Stomach (tissue), 9 donors: ENCODE data around the gene CEP85L. TPM values are rescaled to one million over a fixed set of nuclear protein-coding genes. Genes with fewer than 3 reads are reported as not detected.

Experiments
- DNase-seq, 2 donors: peaks; one replicate each; pipeline versions ENCODE4 v3.0.0 to v3.0.0-alpha.2; 2013 to 2019
- H3K27ac ChIP-seq, 5 donors: fragments of 200-600 bp in 4 of 5; sonication (generic) in 4 of 5; one replicate each; pipeline ENCODE4 v1.5.1; 2013 to 2019; ENCODE audit warnings: mild to moderate bottlenecking in 1 of 5, moderate library complexity in 1 of 5
- H3K27me3 ChIP-seq, 3 donors: fragments of 200-600 bp; sonication (generic); one replicate each; pipeline ENCODE4 v1.5.1; 2017 to 2019; ENCODE audit warnings: mixed run types in 1 of 3
- H3K36me3 ChIP-seq, 4 donors: fragments of 200-600 bp; sonication (generic); 1 replicate in 3 of 4; 2 replicates in 1 of 4; pipeline ENCODE4 v1.5.1; 2016 to 2019
- H3K4me1 ChIP-seq, 4 donors: fragments of 200-600 bp; sonication (generic); one replicate each; pipeline ENCODE4 v1.5.1; 2016 to 2019
- H3K4me3 ChIP-seq, 4 donors: fragments of 200-600 bp; sonication (generic) in 3 of 4; one replicate each; pipeline ENCODE4 v1.5.1; 2016 to 2019; ENCODE audit warnings: mild to moderate bottlenecking in 1 of 4
- H3K9me3 ChIP-seq, 4 donors: fragments of 200-600 bp; sonication (generic); one replicate each; pipeline ENCODE4 v1.5.1; 2016 to 2019
- EP300 ChIP-seq: sonication (generic); formaldehyde crosslinking; IDR thresholded peaks from one replicate; pipeline ENCODE4 v1.6.1; 2017; ENCODE audit warnings: antibody characterized with exemption
- POLR2A ChIP-seq, 4 donors: fragments of 450-650 bp; IDR thresholded peaks; one replicate each; pipeline ENCODE4 v1.6.1; 2016; ENCODE audit warnings: antibody characterized with exemption in 4 of 4, control low read depth in 2 of 4, mild to moderate bottlenecking in 1 of 4, moderate library complexity in 1 of 4
- POLR2AphosphoS5 ChIP-seq, 3 donors: sonication (generic); formaldehyde crosslinking; IDR thresholded peaks; one replicate each; pipeline ENCODE4 v1.6.1; 2016; ENCODE audit warnings: antibody characterized with exemption in 3 of 3
- WGBS, 5 donors: extraction: QIAGEN DNeasy Blood & Tissue Kit in 3 of 5; methylation state at CpG; one replicate each; pipeline versions ENCODE4 v1.1.5 to v1.1.7; 2013 to 2018; 5-methylcytosine and 5-hydroxymethylcytosine counted together
- intact Hi-C: fragments of 100-400 bp; cut with DNase I; formaldehyde crosslinking; loops from one replicate; pipeline ENCODE4 v1.15.1; 2023; ENCODE audit warnings: low total_unique reads
- polyA plus RNA-seq, 3 donors: library from polyadenylated mRNA; stranded (reverse); fragments of 200-250 nt; gene quantifications; one replicate each; pipeline ENCODE4 v1.2.3, GENCODE V29; 2013
- total RNA-seq, 5 donors: library from RNA; depleted of rRNA; stranded (reverse); fragments of >200 nt; gene quantifications; one replicate each; pipeline versions ENCODE4 v1.1.0 to v1.2.3, GENCODE V29; 2014 to 2016
- TF ChIP-seq, protein P1 (sequence below), 7 experiments: fragments of 450-650 bp in 4 of 7; fragments of 200-600 bp in 3 of 7; sonication (generic) in 3 of 7; IDR thresholded peaks; one replicate each; pipeline ENCODE4 v1.5.1; 2016 to 2019; ENCODE audit warnings: antibody characterized with exemption in 7 of 7, control low read depth in 2 of 7, mild to moderate bottlenecking in 1 of 7
- donor health status: healthy with polysubstance abuse.
- donor health status: Bipolar disorder and iron deficiency.
- donor health status: healthy.

CEP85L gene
- total and polyA plus RNA-seq, 8 donors = 1.5 to 67.7 (median 8.7) TPM

DNA sequence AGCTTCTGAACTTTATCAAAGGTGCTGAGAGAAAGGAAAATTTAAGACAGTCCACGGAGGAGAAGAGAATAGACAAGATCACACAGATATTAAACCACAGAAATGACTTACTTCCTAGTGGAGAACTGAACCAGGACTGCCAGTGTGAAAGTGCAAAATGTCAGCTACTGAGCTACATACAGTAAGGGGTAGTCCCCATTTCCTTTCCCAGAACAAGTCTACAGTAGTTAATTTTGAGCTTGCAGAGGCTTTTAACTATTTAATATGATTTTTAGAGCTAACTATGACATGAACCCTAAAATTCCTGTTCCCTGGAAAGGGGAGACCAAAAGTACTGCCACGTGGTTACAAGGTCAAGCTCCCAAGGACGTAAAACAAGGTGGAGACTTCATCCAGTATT, 45.1 kb downstream of the CEP85L start:
- Histone ChIP-seq H3K27ac (peak overlapping the region in 2 of 5 donors; percentile 34 to 45), H3K27me3 (no peaks in the 10 kb centered on the region), H3K36me3 (no peaks in the 10 kb centered on the region), H3K9me3 (no peaks in the 10 kb centered on the region), H3K4me3 (no peak overlapping the region), H3K4me1 (peaks cover 17 to 38% (median 35%) of the 10 kb centered on the region in 4 donors)
- DNase-seq = no peak
- TF ChIP-seq, protein P1, sequence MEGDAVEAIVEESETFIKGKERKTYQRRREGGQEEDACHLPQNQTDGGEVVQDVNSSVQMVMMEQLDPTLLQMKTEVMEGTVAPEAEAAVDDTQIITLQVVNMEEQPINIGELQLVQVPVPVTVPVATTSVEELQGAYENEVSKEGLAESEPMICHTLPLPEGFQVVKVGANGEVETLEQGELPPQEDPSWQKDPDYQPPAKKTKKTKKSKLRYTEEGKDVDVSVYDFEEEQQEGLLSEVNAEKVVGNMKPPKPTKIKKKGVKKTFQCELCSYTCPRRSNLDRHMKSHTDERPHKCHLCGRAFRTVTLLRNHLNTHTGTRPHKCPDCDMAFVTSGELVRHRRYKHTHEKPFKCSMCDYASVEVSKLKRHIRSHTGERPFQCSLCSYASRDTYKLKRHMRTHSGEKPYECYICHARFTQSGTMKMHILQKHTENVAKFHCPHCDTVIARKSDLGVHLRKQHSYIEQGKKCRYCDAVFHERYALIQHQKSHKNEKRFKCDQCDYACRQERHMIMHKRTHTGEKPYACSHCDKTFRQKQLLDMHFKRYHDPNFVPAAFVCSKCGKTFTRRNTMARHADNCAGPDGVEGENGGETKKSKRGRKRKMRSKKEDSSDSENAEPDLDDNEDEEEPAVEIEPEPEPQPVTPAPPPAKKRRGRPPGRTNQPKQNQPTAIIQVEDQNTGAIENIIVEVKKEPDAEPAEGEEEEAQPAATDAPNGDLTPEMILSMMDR (IDR thresholded peaks at IDR 0.05) = no peak
- TF ChIP-seq POLR2A (IDR thresholded peaks at IDR 0.05) (no peak), POLR2AphosphoS5 (IDR thresholded peaks at IDR 0.05) (no peak), EP300 (no peak)
- 18 to 41% (median 27%) methylated on average over 3 of the region's 3 CpGs for WGBS, 5 donors
- intact Hi-C loops = no loop called here

DNA sequence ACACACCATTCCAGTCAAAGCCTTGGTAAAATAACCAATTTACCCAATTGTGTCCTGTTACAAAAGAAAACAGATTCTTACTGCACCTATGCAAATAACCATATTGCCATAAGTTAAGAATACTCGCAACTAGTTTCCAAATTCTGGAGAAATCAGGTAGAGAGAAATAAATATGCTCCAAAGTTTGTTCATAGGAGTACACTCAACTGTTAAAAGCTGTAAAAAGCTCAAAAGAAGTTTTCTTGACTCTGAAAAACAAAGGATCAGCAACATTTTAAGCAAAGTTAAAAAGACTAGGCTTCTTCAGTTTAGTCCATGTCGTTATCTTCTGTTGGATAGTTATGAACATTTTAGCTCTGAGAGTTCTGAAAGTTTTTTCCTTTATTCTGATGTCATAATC, 48.0 kb downstream of the CEP85L start:
- TF ChIP-seq POLR2A (IDR thresholded peaks at IDR 0.05) (no peak), EP300 (no peak), POLR2AphosphoS5 (IDR thresholded peaks at IDR 0.05) (no peak)
- TF ChIP-seq, protein P1 (IDR thresholded peaks at IDR 0.05) = no peak
- Histone ChIP-seq H3K27me3 (no peaks in the 10 kb centered on the region), H3K4me3 (no peak overlapping the region), H3K4me1 (peaks cover 17 to 43% (median 35%) of the 10 kb centered on the region in 4 donors), H3K36me3 (no peaks in the 10 kb centered on the region), H3K27ac (no peak overlapping the region), H3K9me3 (no peaks in the 10 kb centered on the region)
- no peak for DNase-seq
- intact Hi-C loops = no loop called here
- WGBS, 5 donors = 92 to 97% (median 95%) methylated on average over 2 of the region's 2 CpGs

DNA sequence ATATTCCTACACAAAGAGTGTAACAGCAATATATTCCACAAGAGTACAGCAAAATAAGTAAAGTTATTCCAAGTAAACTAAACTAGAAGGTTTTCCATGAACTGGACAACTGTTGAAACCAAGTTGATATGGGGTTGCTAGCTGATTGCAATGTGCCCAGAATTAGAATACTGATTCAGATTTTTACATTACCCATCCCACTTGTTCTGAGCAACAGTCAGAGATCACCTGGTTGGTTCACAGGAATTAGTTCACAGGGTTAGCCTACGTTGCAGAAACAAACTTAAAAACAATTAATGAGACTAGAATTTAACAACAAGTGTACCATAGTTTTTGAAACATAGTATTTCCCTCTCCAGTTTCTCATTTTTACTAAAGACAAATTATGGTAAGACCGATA, 49.1 kb downstream of the CEP85L start:
- no peak overlapping the region for H3K4me3 ChIP-seq
- TF ChIP-seq POLR2AphosphoS5 (IDR thresholded peaks at IDR 0.05) (no peak), POLR2A (IDR thresholded peaks at IDR 0.05) (no peak), EP300 (no peak)
- TF ChIP-seq, protein P1 (IDR thresholded peaks at IDR 0.05) = no peak
- no peak overlapping the region for H3K27ac ChIP-seq
- no peaks in the 10 kb centered on the region for H3K9me3 ChIP-seq
- 87 to 96% (median 92%) methylated on average over 2 of the region's 2 CpGs for WGBS, 5 donors
- H3K36me3 ChIP-seq = no peaks in the 10 kb centered on the region
- H3K27me3 ChIP-seq = no peaks in the 10 kb centered on the region
- intact Hi-C loops = no loop called here
- no peak for DNase-seq
- peaks cover 9 to 43% (median 31%) of the 10 kb centered on the region in 4 donors for H3K4me1 ChIP-seq

DNA sequence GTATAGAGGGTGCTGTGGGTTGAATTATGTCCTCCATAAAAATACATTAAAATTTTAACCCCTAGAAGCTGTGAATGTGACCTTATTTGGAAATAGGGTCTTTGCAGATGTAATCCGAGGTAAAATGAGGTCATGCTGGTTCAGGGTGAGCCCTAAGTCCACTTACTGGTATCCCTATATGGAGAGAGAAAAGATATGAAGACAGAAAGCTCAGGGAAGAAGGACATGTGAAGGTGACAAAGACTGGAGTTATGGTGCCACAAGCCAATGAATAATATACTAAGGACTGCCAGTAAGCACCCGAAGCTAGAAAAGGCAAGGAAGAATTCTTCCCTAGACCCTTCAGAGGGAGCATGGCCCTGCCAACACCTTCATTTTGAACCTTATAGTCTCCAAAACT, 53.1 kb downstream of the CEP85L start:
- no peaks in the 10 kb centered on the region for H3K36me3 ChIP-seq
- no peak for TF ChIP-seq EP300
- TF ChIP-seq POLR2AphosphoS5 (IDR thresholded peaks at IDR 0.05) = no peak
- TF ChIP-seq, protein P1 (IDR thresholded peaks at IDR 0.05) = no peak
- no peak for TF ChIP-seq POLR2A (IDR thresholded peaks at IDR 0.05)
- 79 to 88% (median 81%) methylated on average over 2 of the region's 2 CpGs for WGBS, 5 donors
- peaks cover 0 to 38% (median 7%) of the 10 kb centered on the region in 4 donors for H3K4me1 ChIP-seq
- DNase-seq = no peak
- no peak overlapping the region for H3K4me3 ChIP-seq
- intact Hi-C loops = no loop called here
- no peaks in the 10 kb centered on the region for H3K27me3 ChIP-seq
- no peak overlapping the region for H3K27ac ChIP-seq
- no peaks in the 10 kb centered on the region for H3K9me3 ChIP-seq
